ENCODE measurements around the gene CFAP61.

CFAP61 gene

GRCh38 chr20:20277894-20278335 lies 225.6 kb downstream of the CFAP61 start:
- no peak for DNase-seq

GRCh38 chr20:20286061-20286460 lies 233.7 kb downstream of the CFAP61 start:
- no peak for DNase-seq

- DNase-seq = no peak
These were observed 237.0 kb downstream of the CFAP61 start for GRCh38 chr20:20289331-20289730.

GRCh38 chr20:20292472-20292871 lies 240.1 kb downstream of the CFAP61 start:
- no peak for DNase-seq

GRCh38 chr20:20293141-20293540 lies 240.8 kb downstream of the CFAP61 start:
- no peak for DNase-seq

GRCh38 chr20:20293691-20294385 lies 241.5 kb downstream of the CFAP61 start:
- DNase-seq = no peak

- DNase-seq = no peak
These were observed 243.5 kb downstream of the CFAP61 start for GRCh38 chr20:20295621-20296498.

GRCh38 chr20:20297181-20297580 lies 244.8 kb downstream of the CFAP61 start:
- no peak for DNase-seq

- no peak for DNase-seq
These were observed 245.4 kb downstream of the CFAP61 start for GRCh38 chr20:20297752-20298151.

- DNase-seq = no peak
These were observed 247.6 kb downstream of the CFAP61 start for GRCh38 chr20:20299904-20300303.

GRCh38 chr20:20303320-20303719 lies 251.0 kb downstream of the CFAP61 start:
- DNase-seq = no peak

- DNase-seq = no peak
These were observed 251.4 kb downstream of the CFAP61 start for GRCh38 chr20:20303742-20304141.

GRCh38 chr20:20304942-20305341 lies 252.6 kb downstream of the CFAP61 start:
- DNase-seq = no peak

- DNase-seq = no peak
These were observed 260.2 kb downstream of the CFAP61 start for GRCh38 chr20:20312562-20312961.

- DNase-seq = peak; percentile 51
These were observed 264.9 kb downstream of the CFAP61 start for GRCh38 chr20:20317195-20317594.

- DNase-seq = peak; percentile 36
These were observed 265.5 kb downstream of the CFAP61 start for GRCh38 chr20:20317621-20318364.

- DNase-seq = no peak
These were observed 266.2 kb downstream of the CFAP61 start for GRCh38 chr20:20318365-20319161.

- no peak for DNase-seq
These were observed 268.8 kb downstream of the CFAP61 start for GRCh38 chr20:20321134-20321533.

- no peak for DNase-seq
These were observed 269.6 kb downstream of the CFAP61 start for GRCh38 chr20:20321917-20322316.

GRCh38 chr20:20322912-20323311 lies 270.6 kb downstream of the CFAP61 start:
- DNase-seq = no peak

GRCh38 chr20:20327746-20328145 lies 275.4 kb downstream of the CFAP61 start:
- DNase-seq = no peak

GRCh38 chr20:20329564-20329963 lies 277.2 kb downstream of the CFAP61 start:
- DNase-seq = no peak

GRCh38 chr20:20331156-20331555 lies 278.8 kb downstream of the CFAP61 start:
- no peak for DNase-seq

Data from NCI-H82 (cell line).